ENCODE measurements around the gene TPP2. TPM values are rescaled to one million over a fixed set of nuclear protein-coding genes. Genes with fewer than 3 reads are reported as not detected.

Gene TPP2
- polyA plus RNA-seq, 4 donors, result 10.5 to 39.8 (median 15.4) TPM

DNA sequence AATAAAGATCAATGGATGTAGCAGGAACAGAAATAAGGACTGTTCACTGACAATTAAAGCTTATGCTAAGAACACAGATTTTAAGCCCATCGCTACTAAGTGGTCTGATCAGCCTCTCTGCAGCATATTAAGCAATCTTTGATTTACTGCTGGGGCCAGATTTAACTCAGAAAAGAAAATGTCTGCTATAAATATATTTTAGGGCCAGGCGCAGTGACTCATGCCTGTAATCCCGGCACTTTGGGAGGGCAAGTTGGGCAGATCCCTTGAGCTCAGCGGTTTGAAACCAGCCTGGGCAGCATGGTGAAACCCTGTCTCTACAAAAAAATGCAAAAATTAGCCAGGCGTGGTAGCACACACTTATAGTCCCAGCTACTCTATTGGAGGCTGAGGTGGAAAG, 55.1 kb downstream of the TPP2 start:
- no peaks in the 10 kb centered on the region for H3K27me3 ChIP-seq (ENCODE audit: control insufficient read depth in 3 of 3, insufficient read depth in 3 of 3, low read length in 3 of 3)
- WGBS, 3 donors, result 84% methylated on average over 5 of the region's 5 CpGs
- H3K36me3 ChIP-seq (ENCODE audit: control insufficient read depth in 3 of 3, insufficient read depth in 2 of 3, low read depth in 1 of 3, low read length in 3 of 3), result peaks cover 5 to 14% (median 10%) of the 10 kb centered on the region in 3 donors
- H3K27ac ChIP-seq (ENCODE audit: low read depth in 1 of 3, low read length in 2 of 3), result no peak overlapping the region
- H3K4me3 ChIP-seq (ENCODE audit: low read depth in 1 of 3, low read length in 3 of 3), result no peak overlapping the region
- no peaks in the 10 kb centered on the region for H3K4me1 ChIP-seq (ENCODE audit: control insufficient read depth in 3 of 3, insufficient read depth in 2 of 3, low read depth in 1 of 3, low read length in 2 of 3)
- DNase-seq (no peak), FAIRE-seq (no peak)
- H3K9me3 ChIP-seq (ENCODE audit: control insufficient read depth in 2 of 2, insufficient read depth in 1 of 2, low read depth in 1 of 2, low read length in 1 of 2), result no peaks in the 10 kb centered on the region

DNA sequence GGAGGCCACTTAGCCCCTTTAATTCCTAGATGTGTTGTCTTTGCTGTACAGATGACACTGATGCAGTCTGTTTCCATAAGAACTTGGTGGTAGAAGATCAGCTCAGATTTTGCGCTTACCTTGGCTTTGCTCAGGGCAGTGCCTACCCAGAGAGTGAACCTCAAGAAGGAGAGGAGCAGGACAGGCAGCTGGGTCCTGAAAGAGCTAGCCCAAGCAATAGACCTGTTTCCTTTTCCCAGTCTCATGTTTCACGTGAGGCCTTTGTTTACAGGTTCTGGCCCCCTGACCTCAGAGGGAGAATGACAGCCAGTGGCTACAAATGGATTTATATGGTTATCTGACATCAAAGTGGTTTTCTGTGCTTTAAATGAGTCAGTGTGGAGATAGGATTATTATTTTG, 58.0 kb downstream of the TPP2 start:
- DNase-seq (no peak), FAIRE-seq (no peak)
- no peak overlapping the region for H3K27ac ChIP-seq (ENCODE audit: low read depth in 1 of 3, low read length in 2 of 3)
- peaks cover 2 to 6% of the 10 kb centered on the region in 2 donors for H3K9me3 ChIP-seq (ENCODE audit: control insufficient read depth in 2 of 2, insufficient read depth in 1 of 2, low read depth in 1 of 2, low read length in 1 of 2)
- peaks cover 10 to 18% (median 10%) of the 10 kb centered on the region in 3 donors for H3K36me3 ChIP-seq (ENCODE audit: control insufficient read depth in 3 of 3, insufficient read depth in 2 of 3, low read depth in 1 of 3, low read length in 3 of 3)
- no peaks in the 10 kb centered on the region for H3K27me3 ChIP-seq (ENCODE audit: control insufficient read depth in 3 of 3, insufficient read depth in 3 of 3, low read length in 3 of 3)
- WGBS, 3 donors, result 54 to 67% (median 57%) methylated on average over 2 of the region's 2 CpGs
- H3K4me3 ChIP-seq (ENCODE audit: low read depth in 1 of 3, low read length in 3 of 3), result no peak overlapping the region
- no peaks in the 10 kb centered on the region for H3K4me1 ChIP-seq (ENCODE audit: control insufficient read depth in 3 of 3, insufficient read depth in 2 of 3, low read depth in 1 of 3, low read length in 2 of 3)

DNA sequence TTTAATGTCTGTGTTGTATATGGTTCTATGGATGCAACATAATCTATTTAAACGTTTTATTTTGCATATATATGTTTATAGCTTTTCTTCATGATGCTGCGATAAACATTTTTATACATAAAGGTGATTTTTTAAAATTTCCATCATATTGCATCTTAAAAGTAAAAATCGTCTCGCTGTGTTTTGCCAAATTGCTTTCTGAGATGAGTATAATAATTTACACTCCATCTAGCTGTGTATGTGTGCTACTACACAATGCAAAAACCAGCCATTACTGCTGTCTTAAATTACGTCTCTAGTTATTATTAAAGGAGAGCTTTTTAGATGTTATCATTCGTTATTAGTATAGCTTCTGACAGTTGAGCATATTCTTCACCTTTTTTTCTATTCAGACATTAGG, 60.8 kb downstream of the TPP2 start:
- Histone ChIP-seq H3K9me3 (ENCODE audit: control insufficient read depth in 2 of 2, insufficient read depth in 1 of 2, low read depth in 1 of 2, low read length in 1 of 2) (peaks cover 2 to 6% of the 10 kb centered on the region in 2 donors), H3K27me3 (ENCODE audit: control insufficient read depth in 3 of 3, insufficient read depth in 3 of 3, low read length in 3 of 3) (no peaks in the 10 kb centered on the region), H3K27ac (ENCODE audit: low read depth in 1 of 3, low read length in 2 of 3) (no peak overlapping the region), H3K36me3 (ENCODE audit: control insufficient read depth in 3 of 3, insufficient read depth in 2 of 3, low read depth in 1 of 3, low read length in 3 of 3) (peaks cover 10 to 18% (median 10%) of the 10 kb centered on the region in 3 donors), H3K4me1 (ENCODE audit: control insufficient read depth in 3 of 3, insufficient read depth in 2 of 3, low read depth in 1 of 3, low read length in 2 of 3) (no peaks in the 10 kb centered on the region), H3K4me3 (ENCODE audit: low read depth in 1 of 3, low read length in 3 of 3) (no peak overlapping the region)
- 82 to 88% (median 85%) methylated on average over 6 of the region's 6 CpGs for WGBS, 3 donors
- FAIRE-seq (no peak), DNase-seq (no peak)

DNA sequence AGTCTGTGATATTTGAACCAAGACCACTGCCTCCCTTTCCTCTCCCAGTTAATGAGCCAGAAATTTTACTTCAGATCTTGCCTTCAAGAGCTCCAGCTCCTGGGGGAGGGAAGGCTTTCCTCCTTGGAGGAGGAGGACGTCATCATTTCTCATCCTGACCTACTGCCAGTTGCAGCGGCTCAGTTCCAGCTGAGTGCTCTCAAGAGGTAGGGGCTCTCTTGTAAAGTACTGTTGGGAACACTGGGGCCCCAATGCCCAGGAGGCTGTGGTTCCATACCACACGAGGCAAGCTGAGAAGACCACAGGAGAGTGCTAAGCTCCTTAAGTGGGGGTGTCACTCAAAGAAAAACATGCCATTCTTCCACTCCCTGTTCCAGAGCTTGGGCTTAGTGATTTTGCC, 61.9 kb downstream of the TPP2 start:
- peaks cover 2 to 6% of the 10 kb centered on the region in 2 donors for H3K9me3 ChIP-seq (ENCODE audit: control insufficient read depth in 2 of 2, insufficient read depth in 1 of 2, low read depth in 1 of 2, low read length in 1 of 2)
- DNase-seq, result no peak
- H3K4me1 ChIP-seq (ENCODE audit: control insufficient read depth in 3 of 3, insufficient read depth in 2 of 3, low read depth in 1 of 3, low read length in 2 of 3), result no peaks in the 10 kb centered on the region
- no peaks in the 10 kb centered on the region for H3K27me3 ChIP-seq (ENCODE audit: control insufficient read depth in 3 of 3, insufficient read depth in 3 of 3, low read length in 3 of 3)
- FAIRE-seq, result no peak
- peaks cover 8 to 17% (median 10%) of the 10 kb centered on the region in 3 donors for H3K36me3 ChIP-seq (ENCODE audit: control insufficient read depth in 3 of 3, insufficient read depth in 2 of 3, low read depth in 1 of 3, low read length in 3 of 3)
- no peak overlapping the region for H3K4me3 ChIP-seq (ENCODE audit: low read depth in 1 of 3, low read length in 3 of 3)
- no peak overlapping the region for H3K27ac ChIP-seq (ENCODE audit: low read depth in 1 of 3, low read length in 2 of 3)
- WGBS, 3 donors, result 92 to 96% (median 93%) methylated on average over 3 of the region's 3 CpGs

DNA sequence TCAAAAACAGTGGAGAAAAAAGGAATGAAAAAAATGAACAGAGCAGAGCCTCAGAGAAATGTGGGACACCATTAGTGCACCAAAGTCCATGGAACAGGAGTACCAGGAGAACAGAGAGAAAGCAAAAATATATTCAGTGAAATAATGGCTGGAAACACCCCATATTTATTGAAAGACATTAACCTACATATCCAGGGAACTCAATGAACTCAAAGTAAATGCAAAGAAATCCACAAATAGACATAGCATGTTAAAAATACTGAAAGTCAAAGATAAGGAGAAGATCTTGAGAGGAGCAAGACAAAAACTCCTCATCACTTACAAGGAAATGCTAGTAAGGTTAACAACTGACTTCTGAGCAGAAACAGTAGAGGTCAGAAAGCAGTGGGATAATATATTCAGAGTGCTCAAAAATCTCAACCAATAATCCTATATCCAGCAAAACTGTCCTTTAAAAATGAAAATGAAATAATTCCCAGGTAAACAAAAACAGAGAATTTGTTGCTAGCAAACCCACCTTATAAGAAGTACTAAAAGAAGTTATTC, 62.5 kb downstream of the TPP2 start:
- no peak overlapping the region for H3K4me3 ChIP-seq (ENCODE audit: low read depth in 1 of 3, low read length in 3 of 3)
- peaks cover 11 to 17% (median 14%) of the 10 kb centered on the region in 3 donors for H3K36me3 ChIP-seq (ENCODE audit: control insufficient read depth in 3 of 3, insufficient read depth in 2 of 3, low read depth in 1 of 3, low read length in 3 of 3)
- peaks cover 2 to 6% of the 10 kb centered on the region in 2 donors for H3K9me3 ChIP-seq (ENCODE audit: control insufficient read depth in 2 of 2, insufficient read depth in 1 of 2, low read depth in 1 of 2, low read length in 1 of 2)
- H3K4me1 ChIP-seq (ENCODE audit: control insufficient read depth in 3 of 3, insufficient read depth in 2 of 3, low read depth in 1 of 3, low read length in 2 of 3), result no peaks in the 10 kb centered on the region
- H3K27ac ChIP-seq (ENCODE audit: low read depth in 1 of 3, low read length in 2 of 3), result no peak overlapping the region
- H3K27me3 ChIP-seq (ENCODE audit: control insufficient read depth in 3 of 3, insufficient read depth in 3 of 3, low read length in 3 of 3), result no peaks in the 10 kb centered on the region
- FAIRE-seq (no peak), DNase-seq (no peak)

DNA sequence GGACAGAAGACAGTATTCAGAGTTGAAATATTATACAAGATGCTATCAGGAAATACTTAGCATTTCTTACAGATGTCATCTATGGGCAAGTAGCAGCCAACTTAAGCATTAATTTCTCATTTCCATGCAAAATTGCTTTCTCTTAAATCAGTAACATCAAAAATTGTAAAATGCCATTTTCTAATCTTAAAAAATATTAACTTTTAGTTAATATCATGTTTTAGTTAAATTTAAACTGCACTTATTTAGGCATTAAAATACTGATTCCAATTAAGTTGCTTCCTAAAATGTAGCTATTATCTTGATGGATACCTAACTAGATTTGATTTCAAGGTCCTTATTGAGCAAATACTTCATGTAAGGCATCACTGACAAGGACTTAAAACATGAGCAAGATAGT, 70.2 kb downstream of the TPP2 start:
- peaks cover 20 to 27% (median 21%) of the 10 kb centered on the region in 3 donors for H3K36me3 ChIP-seq (ENCODE audit: control insufficient read depth in 3 of 3, insufficient read depth in 2 of 3, low read depth in 1 of 3, low read length in 3 of 3)
- H3K4me1 ChIP-seq (ENCODE audit: control insufficient read depth in 3 of 3, insufficient read depth in 2 of 3, low read depth in 1 of 3, low read length in 2 of 3), result no peaks in the 10 kb centered on the region
- peaks cover 0 to 25% of the 10 kb centered on the region in 2 donors for H3K9me3 ChIP-seq (ENCODE audit: control insufficient read depth in 2 of 2, insufficient read depth in 1 of 2, low read depth in 1 of 2, low read length in 1 of 2)
- no peak overlapping the region for H3K27ac ChIP-seq (ENCODE audit: low read depth in 1 of 3, low read length in 2 of 3)
- no peak overlapping the region for H3K4me3 ChIP-seq (ENCODE audit: low read depth in 1 of 3, low read length in 3 of 3)
- no peaks in the 10 kb centered on the region for H3K27me3 ChIP-seq (ENCODE audit: control insufficient read depth in 3 of 3, insufficient read depth in 3 of 3, low read length in 3 of 3)
- DNase-seq, result no peak
- FAIRE-seq, result no peak

DNA sequence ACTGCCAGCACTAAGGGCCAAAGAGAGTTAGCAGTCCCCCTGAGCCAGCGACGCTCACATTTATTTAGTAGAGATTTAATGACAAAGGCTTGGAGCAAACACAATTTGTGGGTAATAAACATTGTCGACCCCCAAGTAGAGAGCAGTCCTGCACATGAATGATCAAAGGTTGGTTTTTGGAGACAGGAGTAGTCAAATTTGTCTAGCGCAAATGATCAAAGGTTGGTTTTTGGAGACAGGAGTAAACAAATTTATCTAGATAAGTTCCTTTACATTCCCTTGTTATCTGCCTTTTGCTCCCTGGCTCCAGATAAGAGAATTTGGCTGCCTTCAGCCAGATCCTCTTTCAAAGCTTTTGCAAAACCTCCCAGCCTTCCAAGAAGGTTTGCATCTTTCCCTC, 71.1 kb downstream of the TPP2 start:
- no peak overlapping the region for H3K4me3 ChIP-seq (ENCODE audit: low read depth in 1 of 3, low read length in 3 of 3)
- H3K36me3 ChIP-seq (ENCODE audit: control insufficient read depth in 3 of 3, insufficient read depth in 2 of 3, low read depth in 1 of 3, low read length in 3 of 3), result peaks cover 20 to 33% (median 21%) of the 10 kb centered on the region in 3 donors
- H3K27ac ChIP-seq (ENCODE audit: low read depth in 1 of 3, low read length in 2 of 3), result no peak overlapping the region
- no peaks in the 10 kb centered on the region for H3K4me1 ChIP-seq (ENCODE audit: control insufficient read depth in 3 of 3, insufficient read depth in 2 of 3, low read depth in 1 of 3, low read length in 2 of 3)
- H3K9me3 ChIP-seq (ENCODE audit: control insufficient read depth in 2 of 2, insufficient read depth in 1 of 2, low read depth in 1 of 2, low read length in 1 of 2), result peaks cover 0 to 25% of the 10 kb centered on the region in 2 donors
- no peak for DNase-seq
- FAIRE-seq, result no peak
- no peaks in the 10 kb centered on the region for H3K27me3 ChIP-seq (ENCODE audit: control insufficient read depth in 3 of 3, insufficient read depth in 3 of 3, low read length in 3 of 3)
- 92 to 97% (median 96%) methylated on average over 4 of the region's 4 CpGs for WGBS, 3 donors

DNA sequence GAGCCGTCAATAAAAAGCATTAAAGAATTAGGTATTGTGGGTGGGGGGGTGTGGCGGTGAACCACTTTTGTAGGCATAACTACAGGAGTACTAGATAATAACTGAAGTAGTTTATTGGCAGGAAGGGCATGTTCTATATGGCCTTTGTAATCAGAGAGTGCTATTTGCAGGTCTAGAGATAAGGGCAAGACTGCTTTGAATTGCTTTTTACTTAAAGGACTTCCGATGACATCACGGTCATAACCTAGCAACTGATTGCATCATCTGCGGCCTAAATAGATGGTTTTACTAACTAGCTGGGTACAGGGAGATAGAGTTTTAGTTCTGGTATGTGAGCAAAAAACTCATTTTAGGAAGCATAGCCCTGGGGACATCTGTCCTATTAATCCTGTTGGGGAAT, 73.3 kb downstream of the TPP2 start:
- no peak overlapping the region for H3K4me3 ChIP-seq (ENCODE audit: low read depth in 1 of 3, low read length in 3 of 3)
- H3K4me1 ChIP-seq (ENCODE audit: control insufficient read depth in 3 of 3, insufficient read depth in 2 of 3, low read depth in 1 of 3, low read length in 2 of 3), result no peaks in the 10 kb centered on the region
- no peaks in the 10 kb centered on the region for H3K27me3 ChIP-seq (ENCODE audit: control insufficient read depth in 3 of 3, insufficient read depth in 3 of 3, low read length in 3 of 3)
- DNase-seq (peak in 1 of 2 donors; percentile 11), FAIRE-seq (no peak)
- peaks cover 0 to 25% of the 10 kb centered on the region in 2 donors for H3K9me3 ChIP-seq (ENCODE audit: control insufficient read depth in 2 of 2, insufficient read depth in 1 of 2, low read depth in 1 of 2, low read length in 1 of 2)
- H3K36me3 ChIP-seq (ENCODE audit: control insufficient read depth in 3 of 3, insufficient read depth in 2 of 3, low read depth in 1 of 3, low read length in 3 of 3), result peaks cover 17 to 32% (median 20%) of the 10 kb centered on the region in 3 donors
- H3K27ac ChIP-seq (ENCODE audit: low read depth in 1 of 3, low read length in 2 of 3), result no peak overlapping the region
- 61 to 70% (median 65%) methylated on average over 5 of the region's 5 CpGs for WGBS, 3 donors

DNA sequence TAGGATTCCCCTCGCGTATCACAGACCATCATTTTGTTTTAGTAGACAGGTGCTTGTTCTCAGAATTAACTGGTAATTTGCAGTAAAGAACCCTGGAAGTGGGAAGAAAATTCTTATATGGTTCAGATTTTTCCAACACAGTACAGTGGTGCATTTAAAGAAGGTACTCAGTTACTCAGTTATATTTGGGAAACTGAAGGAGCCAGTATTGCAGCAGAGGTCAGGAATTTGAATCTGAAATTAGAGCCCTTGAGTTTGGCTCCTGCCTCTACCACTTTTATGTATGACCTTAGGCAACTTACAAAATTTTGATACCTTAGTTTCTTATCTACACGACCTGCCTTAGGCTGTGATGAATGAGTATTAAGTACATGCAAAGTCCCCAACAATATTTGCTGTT, 78.3 kb downstream of the TPP2 start:
- DNase-seq (no peak), FAIRE-seq (no peak)
- H3K4me3 ChIP-seq (ENCODE audit: low read depth in 1 of 3, low read length in 3 of 3), result no peak overlapping the region
- H3K27ac ChIP-seq (ENCODE audit: low read depth in 1 of 3, low read length in 2 of 3), result no peak overlapping the region
- no peaks in the 10 kb centered on the region for H3K4me1 ChIP-seq (ENCODE audit: control insufficient read depth in 3 of 3, insufficient read depth in 2 of 3, low read depth in 1 of 3, low read length in 2 of 3)
- H3K36me3 ChIP-seq (ENCODE audit: control insufficient read depth in 3 of 3, insufficient read depth in 2 of 3, low read depth in 1 of 3, low read length in 3 of 3), result peaks cover 5 to 21% (median 8%) of the 10 kb centered on the region in 3 donors
- 83 to 90% (median 85%) methylated on average over 3 of the region's 3 CpGs for WGBS, 3 donors
- H3K27me3 ChIP-seq (ENCODE audit: control insufficient read depth in 3 of 3, insufficient read depth in 3 of 3, low read length in 3 of 3), result no peaks in the 10 kb centered on the region
- H3K9me3 ChIP-seq (ENCODE audit: control insufficient read depth in 2 of 2, insufficient read depth in 1 of 2, low read depth in 1 of 2, low read length in 1 of 2), result peaks cover 0 to 7% of the 10 kb centered on the region in 2 donors

Data from small intestine (tissue), 7 donors.